Sigmoid colon (tissue), 7 donors: ENCODE measurements around the gene CDC42BPG. TPM values are rescaled to one million over a fixed set of nuclear protein-coding genes. Genes with fewer than 3 reads are reported as not detected.
"Not testable (repeated sequence)": the region's sequence is repeated elsewhere in the genome, so short reads cannot be mapped to it uniquely, and the experiment has no call there.

Source experiments
- DNase-seq: peaks from one replicate; pipeline ENCODE4 v3.0.0-alpha.2; 2019
- H3K27ac ChIP-seq, 4 donors: fragments of 200-600 bp; sonication (generic); one replicate each; pipeline ENCODE4 v1.5.1; 2016 to 2019; ENCODE audit warnings: mild to moderate bottlenecking in 1 of 4
- H3K27me3 ChIP-seq, 3 donors: fragments of 200-600 bp; sonication (generic); one replicate each; pipeline ENCODE4 v1.5.1; 2019; ENCODE audit warnings: mild to moderate bottlenecking in 1 of 3
- H3K36me3 ChIP-seq, 4 donors: fragments of 200-600 bp; sonication (generic); one replicate each; pipeline ENCODE4 v1.5.1; 2016 to 2019
- H3K4me1 ChIP-seq, 4 donors: fragments of 200-600 bp; sonication (generic); one replicate each; pipeline ENCODE4 v1.5.1; 2017 to 2019
- H3K4me3 ChIP-seq, 4 donors: fragments of 200-600 bp; sonication (generic); one replicate each; pipeline ENCODE4 v1.5.1; 2017 to 2019; ENCODE audit warnings: mild to moderate bottlenecking in 2 of 4, moderate library complexity in 1 of 4
- H3K9me3 ChIP-seq, 4 donors: fragments of 200-600 bp in 3 of 4; sonication (generic) in 3 of 4; one replicate each; pipeline versions ENCODE4 v1.5.1 to v1.6.1; 2013 to 2019
- CTCF ChIP-seq, 4 experiments: fragments of 450-650 bp in 3 of 4; fragments of 200-600 bp in 1 of 4; IDR thresholded peaks; one replicate each; pipeline ENCODE4 v1.5.1; 2016 to 2019; ENCODE audit warnings: antibody characterized with exemption in 4 of 4, mild to moderate bottlenecking in 3 of 4, moderate library complexity in 2 of 4
- EP300 ChIP-seq, 4 donors: sonication (generic); formaldehyde crosslinking; IDR thresholded peaks; one replicate each; pipeline ENCODE4 v1.6.1; 2017; ENCODE audit warnings: antibody characterized with exemption in 4 of 4
- POLR2A ChIP-seq, 2 donors: fragments of 450-650 bp; IDR thresholded peaks; one replicate each; pipeline ENCODE4 v1.6.1; 2016; ENCODE audit warnings: antibody characterized with exemption in 2 of 2, mild to moderate bottlenecking in 2 of 2, moderate library complexity in 2 of 2
- POLR2AphosphoS5 ChIP-seq, 4 donors: sonication (generic); formaldehyde crosslinking; IDR thresholded peaks; one replicate each; pipeline ENCODE4 v1.6.1; 2017; ENCODE audit warnings: antibody characterized with exemption in 4 of 4
- WGBS, 2 donors: extraction: QIAGEN DNeasy Blood & Tissue Kit; methylation state at CpG; one replicate each; pipeline ENCODE4 v1.1.7; 2013; 5-methylcytosine and 5-hydroxymethylcytosine counted together
- intact Hi-C: fragments of 100-400 bp; cut with DNase I; formaldehyde crosslinking; loops from one replicate; pipeline ENCODE4 v1.15.1; 2023
- polyA plus RNA-seq, 3 donors: library from polyadenylated mRNA; stranded (reverse); fragments of 200-250 nt; gene quantifications; one replicate each; pipeline ENCODE4 v1.2.3, GENCODE V29; 2013
- total RNA-seq, 4 donors: library from RNA; depleted of rRNA; stranded (reverse); fragments of >200 nt; gene quantifications; one replicate each; pipeline ENCODE4 v1.1.0, GENCODE V29; 2016
- donor health status: healthy with polysubstance abuse.
- donor health status: Bipolar disorder and iron deficiency.
- donor health status: healthy.

Gene CDC42BPG
- total and polyA plus RNA-seq, 7 donors = 0.16 to 39.8 (median 10.3) TPM; not detected in 1

GRCh38 chr11:64826578-64827450, 17.6 kb downstream of the CDC42BPG start:
- WGBS, 2 donors = 93 to 94% methylated on average over 52 of the region's 52 CpGs
- TF ChIP-seq CTCF (IDR thresholded peaks at IDR 0.05) = no peak
- no peak for TF ChIP-seq POLR2AphosphoS5 (IDR thresholded peaks at IDR 0.05)
- TF ChIP-seq POLR2A (IDR thresholded peaks at IDR 0.05) = no peak
- TF ChIP-seq EP300 (IDR thresholded peaks at IDR 0.05) = no peak
- H3K36me3 ChIP-seq = no peaks in the 10 kb centered on the region
- no peaks in the 10 kb centered on the region for H3K27me3 ChIP-seq
- no peaks in the 10 kb centered on the region for H3K9me3 ChIP-seq
- no peak for DNase-seq
- H3K27ac ChIP-seq = no peak overlapping the region
- intact Hi-C loops = no loop called here
- H3K4me3 ChIP-seq = no peak overlapping the region
- H3K4me1 ChIP-seq = no peaks in the 10 kb centered on the region

GRCh38 chr11:64826062-64826461, 18.4 kb downstream of the CDC42BPG start:
- Histone ChIP-seq H3K9me3 (no peaks in the 10 kb centered on the region), H3K4me1 (no peaks in the 10 kb centered on the region), H3K36me3 (no peaks in the 10 kb centered on the region), H3K4me3 (no peak overlapping the region), H3K27me3 (no peaks in the 10 kb centered on the region), H3K27ac (no peak overlapping the region)
- intact Hi-C loops = no loop called here
- WGBS, 2 donors = 84 to 95% methylated on average over 7 of the region's 7 CpGs
- DNase-seq = no peak
- TF ChIP-seq EP300 (IDR thresholded peaks at IDR 0.05) = no peak
- TF ChIP-seq POLR2AphosphoS5 (IDR thresholded peaks at IDR 0.05) = no peak
- no peak for TF ChIP-seq CTCF (IDR thresholded peaks at IDR 0.05)
- TF ChIP-seq POLR2A (IDR thresholded peaks at IDR 0.05) = no peak

GRCh38 chr11:64823568-64824119, 20.8 kb downstream of the CDC42BPG start:
- no peaks in the 10 kb centered on the region for H3K4me1 ChIP-seq
- H3K27ac ChIP-seq = no peak overlapping the region
- no peak overlapping the region for H3K4me3 ChIP-seq
- TF ChIP-seq POLR2A (IDR thresholded peaks at IDR 0.05) (no peak), CTCF (IDR thresholded peaks at IDR 0.05) (no peak), POLR2AphosphoS5 (IDR thresholded peaks at IDR 0.05) (no peak), EP300 (IDR thresholded peaks at IDR 0.05) (no peak)
- H3K27me3 ChIP-seq = no peaks in the 10 kb centered on the region
- H3K36me3 ChIP-seq = no peaks in the 10 kb centered on the region
- no peaks in the 10 kb centered on the region for H3K9me3 ChIP-seq
- intact Hi-C loops = no loop called here
- 77 to 84% methylated on average over 11 of the region's 11 CpGs for WGBS, 2 donors
- DNase-seq = no peak

GRCh38 chr11:64817476-64817875, 27.0 kb downstream of the CDC42BPG start:
- no peak overlapping the region for H3K27ac ChIP-seq
- no peak for DNase-seq
- no peaks in the 10 kb centered on the region for H3K36me3 ChIP-seq
- intact Hi-C loops = no loop called here
- WGBS, 2 donors = 87 to 91% methylated on average over 3 of the region's 3 CpGs
- no peaks in the 10 kb centered on the region for H3K9me3 ChIP-seq
- no peaks in the 10 kb centered on the region for H3K4me1 ChIP-seq
- H3K27me3 ChIP-seq = no peaks in the 10 kb centered on the region
- TF ChIP-seq CTCF (IDR thresholded peaks at IDR 0.05) = no peak
- TF ChIP-seq POLR2AphosphoS5 (IDR thresholded peaks at IDR 0.05) = no peak
- TF ChIP-seq EP300 (IDR thresholded peaks at IDR 0.05) = no peak
- no peak for TF ChIP-seq POLR2A (IDR thresholded peaks at IDR 0.05)
- no peak overlapping the region for H3K4me3 ChIP-seq

GRCh38 chr11:64815433-64815832, 29.0 kb downstream of the CDC42BPG start:
- intact Hi-C loops, H3K36me3 ChIP-seq: not testable (repeated sequence)
- 42 to 75% methylated on average over 5 of the region's 5 CpGs for WGBS, 2 donors

More at GRCh38 chr11:64815433-64815832, 29.0 kb downstream of the CDC42BPG start:
- DNase-seq, H3K27me3 ChIP-seq, H3K4me3 ChIP-seq, H3K27ac ChIP-seq, H3K4me1 ChIP-seq, H3K9me3 ChIP-seq: not testable (repeated sequence)
